SU-DHL-6 (cell line): Measurements from ENCODE around the gene CCDC180.

ENCODE experiments used
- H2AFZ ChIP-seq: fragments of 200-600 bp; sonication (generic); 2 replicates; pipeline ENCODE4 v1.6.1; 2014; ENCODE audit warnings: low read depth, mild to moderate bottlenecking, moderate library complexity, mixed read lengths, antibody characterized with exemption, low read length; ENCODE audit not compliant: severe bottlenecking
- H3F3A ChIP-seq: fragments of 200-600 bp; shearing (Covaris generic); 2 replicates; pipeline ENCODE4 v1.6.0; 2016; ENCODE audit warnings: antibody characterized with exemption, mild to moderate bottlenecking; ENCODE audit not compliant: insufficient read depth
- H3K27ac ChIP-seq: fragments of 200-600 bp; sonication (generic); 2 replicates; pipeline ENCODE4 v1.5.1; 2016; ENCODE audit warnings: low read depth, mild to moderate bottlenecking, low read length, moderate library complexity, mixed read lengths
- H3K27me3 ChIP-seq: fragments of 200-600 bp; sonication (generic), shearing (Covaris generic); 2 replicates; pipeline ENCODE4 v1.6.0; 2014; ENCODE audit warnings: mild to moderate bottlenecking, low read length
- H3K36me3 ChIP-seq: fragments of 200-600 bp; sonication (generic); 2 replicates; pipeline ENCODE4 v1.6.1; 2014; ENCODE audit warnings: mild to moderate bottlenecking, low read length, mixed read lengths
- H3K4me2 ChIP-seq: fragments of 300-600, 200-600 bp; shearing (Covaris generic), sonication (generic); 2 replicates; pipeline ENCODE4 v1.6.0; 2014; ENCODE audit warnings: low read length, low read depth, mild to moderate bottlenecking; ENCODE audit not compliant: poor library complexity, severe bottlenecking
- H3K4me3 ChIP-seq: fragments of 200-600 bp; sonication (generic); 2 replicates; pipeline ENCODE4 v1.5.1; 2014; ENCODE audit warnings: antibody characterized with exemption, low read length, mild to moderate bottlenecking, mixed read lengths; ENCODE audit not compliant: insufficient read depth, poor library complexity, severe bottlenecking
- H3K79me2 ChIP-seq: fragments of 200-600 bp; sonication (generic); 2 replicates; pipeline ENCODE4 v1.6.1; 2014; ENCODE audit warnings: mild to moderate bottlenecking, low read length, moderate library complexity; ENCODE audit not compliant: insufficient read depth
- H3K9ac ChIP-seq: fragments of 200-600 bp; sonication (generic); 2 replicates; pipeline ENCODE4 v1.7.0; 2014; ENCODE audit warnings: mild to moderate bottlenecking, low read length
- H3K9me2 ChIP-seq: fragments of 200-600 bp; sonication (generic); replicated peaks from 2 replicates; pipeline ENCODE4 v1.6.1; 2014; ENCODE audit warnings: low read length; ENCODE audit not compliant: insufficient read depth
- H3K9me3 ChIP-seq: fragments of 200-600 bp; sonication (generic); 2 replicates; pipeline ENCODE4 v1.6.1; 2014; ENCODE audit warnings: low read length, mixed read lengths; ENCODE audit not compliant: insufficient read depth
- H4K20me1 ChIP-seq: fragments of 200-600 bp; sonication (generic); 2 replicates; pipeline ENCODE4 v1.6.1; 2014; ENCODE audit warnings: low read depth, mild to moderate bottlenecking, antibody characterized with exemption, low read length, moderate library complexity, mixed read lengths
- EZH2phosphoT487 ChIP-seq: fragments of 200-600 bp; sonication (generic), shearing (Covaris generic); conservative IDR thresholded peaks from 2 replicates; pipeline ENCODE4 v1.6.1; 2018; ENCODE audit warnings: mild to moderate bottlenecking, antibody characterized with exemption, low read length, moderate library complexity, mixed read lengths
- TF ChIP-seq, protein P1 (sequence below): fragments of 200-600 bp; sonication (generic); IDR thresholded peaks from one replicate; pipeline ENCODE4 v1.5.1; 2017; ENCODE audit warnings: antibody characterized with exemption, mild to moderate bottlenecking, low read length, moderate library complexity; ENCODE audit not compliant: insufficient read depth, poor library complexity, severe bottlenecking

CCDC180 gene

DNA sequence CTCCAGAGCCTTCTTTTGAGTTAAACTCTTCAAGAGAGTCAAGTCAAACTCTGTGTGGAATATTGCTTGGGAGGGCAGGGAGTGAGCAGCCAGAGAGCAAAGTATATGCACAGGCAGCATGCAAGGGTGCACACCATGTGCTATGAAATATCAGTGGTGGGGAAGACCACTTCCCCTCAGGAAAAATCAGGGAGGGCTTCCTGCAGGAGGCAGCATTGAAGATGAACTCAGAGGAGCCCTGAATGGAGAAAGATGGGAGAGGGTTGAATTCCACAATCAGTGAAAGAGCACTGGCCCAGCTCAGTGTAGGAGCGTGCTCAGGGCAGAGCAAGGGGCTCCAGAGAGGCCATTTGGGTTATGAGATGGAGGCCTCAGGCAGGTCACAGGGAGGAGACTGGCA is 41.9 kb downstream of the CCDC180 start:
- no peak overlapping the region for H3K4me2 ChIP-seq
- H3K79me2 ChIP-seq, result no peaks in the 10 kb centered on the region
- no peaks in the 10 kb centered on the region for H4K20me1 ChIP-seq
- H3K27me3 ChIP-seq, result no peaks in the 10 kb centered on the region
- no peak overlapping the region for H3K9ac ChIP-seq
- H3F3A ChIP-seq, result no peaks in the 10 kb centered on the region
- no peak overlapping the region for H3K27ac ChIP-seq
- no peak overlapping the region for H3K4me3 ChIP-seq
- H2AFZ ChIP-seq, result no peak overlapping the region
- H3K9me3 ChIP-seq, result no peaks in the 10 kb centered on the region
- H3K9me2 ChIP-seq, result no peaks in the 10 kb centered on the region
- no peaks in the 10 kb centered on the region for H3K36me3 ChIP-seq
- TF ChIP-seq, protein P1, sequence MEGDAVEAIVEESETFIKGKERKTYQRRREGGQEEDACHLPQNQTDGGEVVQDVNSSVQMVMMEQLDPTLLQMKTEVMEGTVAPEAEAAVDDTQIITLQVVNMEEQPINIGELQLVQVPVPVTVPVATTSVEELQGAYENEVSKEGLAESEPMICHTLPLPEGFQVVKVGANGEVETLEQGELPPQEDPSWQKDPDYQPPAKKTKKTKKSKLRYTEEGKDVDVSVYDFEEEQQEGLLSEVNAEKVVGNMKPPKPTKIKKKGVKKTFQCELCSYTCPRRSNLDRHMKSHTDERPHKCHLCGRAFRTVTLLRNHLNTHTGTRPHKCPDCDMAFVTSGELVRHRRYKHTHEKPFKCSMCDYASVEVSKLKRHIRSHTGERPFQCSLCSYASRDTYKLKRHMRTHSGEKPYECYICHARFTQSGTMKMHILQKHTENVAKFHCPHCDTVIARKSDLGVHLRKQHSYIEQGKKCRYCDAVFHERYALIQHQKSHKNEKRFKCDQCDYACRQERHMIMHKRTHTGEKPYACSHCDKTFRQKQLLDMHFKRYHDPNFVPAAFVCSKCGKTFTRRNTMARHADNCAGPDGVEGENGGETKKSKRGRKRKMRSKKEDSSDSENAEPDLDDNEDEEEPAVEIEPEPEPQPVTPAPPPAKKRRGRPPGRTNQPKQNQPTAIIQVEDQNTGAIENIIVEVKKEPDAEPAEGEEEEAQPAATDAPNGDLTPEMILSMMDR, result no peak
- no peak for TF ChIP-seq EZH2phosphoT487

DNA sequence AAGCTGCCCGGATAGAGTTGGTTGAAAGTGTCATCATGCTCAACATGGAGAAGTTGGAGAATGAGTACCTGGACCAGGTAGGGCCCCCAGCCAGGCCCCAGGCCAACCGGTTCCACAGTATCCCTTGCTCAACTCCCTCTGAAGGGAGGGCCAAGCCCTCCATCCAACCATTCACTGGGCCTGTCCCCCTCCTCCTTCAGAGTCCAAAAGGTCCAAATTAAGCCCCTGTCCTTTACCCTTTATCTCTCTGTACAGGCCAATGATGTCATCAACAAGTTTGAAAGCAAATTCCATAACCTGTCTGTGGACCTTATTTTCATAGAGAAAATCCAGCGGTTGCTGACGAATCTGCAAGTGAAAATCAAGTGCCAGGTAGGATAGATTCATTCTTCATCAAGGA is 47.2 kb downstream of the CCDC180 start:
- H3K9ac ChIP-seq, result no peak overlapping the region
- H3K9me2 ChIP-seq, result no peaks in the 10 kb centered on the region
- H2AFZ ChIP-seq, result no peak overlapping the region
- H3K4me3 ChIP-seq, result no peak overlapping the region
- no peaks in the 10 kb centered on the region for H4K20me1 ChIP-seq
- H3F3A ChIP-seq, result no peaks in the 10 kb centered on the region
- TF ChIP-seq, protein P1, result no peak
- no peak for TF ChIP-seq EZH2phosphoT487
- no peaks in the 10 kb centered on the region for H3K79me2 ChIP-seq
- no peaks in the 10 kb centered on the region for H3K36me3 ChIP-seq
- H3K27me3 ChIP-seq, result no peaks in the 10 kb centered on the region
- H3K4me2 ChIP-seq, result no peak overlapping the region
- no peaks in the 10 kb centered on the region for H3K9me3 ChIP-seq
- no peak overlapping the region for H3K27ac ChIP-seq

DNA sequence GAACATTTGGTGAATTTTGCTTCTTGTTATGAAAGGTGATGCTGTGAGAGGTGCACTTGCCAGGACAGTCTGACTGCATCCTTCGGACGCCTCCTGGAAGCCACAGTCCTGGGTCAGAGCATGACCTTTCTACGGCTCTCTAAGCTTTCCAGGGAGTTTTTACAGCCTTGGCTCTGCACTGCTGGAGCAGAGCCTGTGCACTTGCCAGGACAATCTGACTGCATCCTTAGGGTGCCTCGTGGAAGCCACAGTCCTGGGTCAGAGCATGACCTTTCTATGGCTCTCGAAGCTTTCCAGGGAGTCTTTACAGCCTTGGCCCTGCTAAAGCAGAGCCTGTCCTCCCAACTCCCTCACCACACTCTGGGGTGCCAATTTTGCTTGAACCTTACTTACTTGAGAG is 49.6 kb downstream of the CCDC180 start:
- no peak overlapping the region for H3K27ac ChIP-seq
- H3K4me3 ChIP-seq, result no peak overlapping the region
- no peaks in the 10 kb centered on the region for H3K27me3 ChIP-seq

More for the DNA sequence above, 49.6 kb downstream of the CCDC180 start:
- no peak overlapping the region for H2AFZ ChIP-seq
- H3K9me2 ChIP-seq, result no peaks in the 10 kb centered on the region
- H3F3A ChIP-seq, result no peaks in the 10 kb centered on the region
- H3K9me3 ChIP-seq, result no peaks in the 10 kb centered on the region
- no peak overlapping the region for H3K9ac ChIP-seq
- H3K36me3 ChIP-seq, result no peaks in the 10 kb centered on the region
- no peaks in the 10 kb centered on the region for H3K79me2 ChIP-seq
- H4K20me1 ChIP-seq, result no peaks in the 10 kb centered on the region
- no peak overlapping the region for H3K4me2 ChIP-seq
- no peak for TF ChIP-seq EZH2phosphoT487
- TF ChIP-seq, protein P1, result no peak
